HG02840 (cell line): ENCODE data around the gene EXOC8.
"Not testable (repeated sequence)": the region's sequence is repeated elsewhere in the genome, so short reads cannot be mapped to it uniquely, and the experiment has no call there.

Experiments
- ATAC-seq: cut with Tn5 transposase; IDR thresholded peaks from one replicate; pipeline ENCODE4 v1.9.1; 2021; ENCODE audit warnings: mild to moderate bottlenecking, moderate library complexity, moderate number of reproducible peaks; ENCODE audit not compliant: unreplicated experiment, low FRiP score

The EXOC8 gene

DNA sequence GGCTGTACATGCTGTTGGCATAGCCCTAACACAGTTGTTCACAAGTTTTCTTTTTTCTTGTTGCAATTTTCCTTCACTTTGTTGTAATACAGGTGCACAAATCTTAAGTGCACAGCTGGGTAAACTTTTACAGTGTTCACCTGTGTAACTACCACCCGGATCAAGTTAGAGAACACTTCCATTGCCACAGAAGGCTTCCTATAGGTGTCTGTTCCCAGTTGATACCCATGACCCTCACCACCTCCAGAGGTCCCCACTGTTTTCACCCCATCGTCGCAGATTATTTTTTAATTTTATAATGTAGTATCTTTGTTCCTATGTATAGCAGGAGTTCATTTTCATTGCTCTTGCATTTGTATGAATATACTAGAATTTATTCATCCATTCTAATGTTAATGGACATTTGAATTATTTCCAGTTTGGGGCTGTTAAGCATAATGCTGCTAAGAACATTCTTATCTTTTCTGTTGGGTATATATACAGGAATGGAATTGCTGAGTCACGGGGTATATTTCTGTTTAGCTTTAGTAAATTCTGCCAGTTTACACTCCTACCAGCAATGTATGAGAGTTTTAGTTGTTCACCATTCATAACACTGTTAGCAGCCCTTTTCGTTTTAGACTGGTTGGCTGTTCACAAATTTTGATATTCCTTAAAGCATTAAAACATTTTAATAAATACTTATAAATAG lies 16.8 kb upstream of the EXOC8 start:
- no peak for ATAC-seq

DNA sequence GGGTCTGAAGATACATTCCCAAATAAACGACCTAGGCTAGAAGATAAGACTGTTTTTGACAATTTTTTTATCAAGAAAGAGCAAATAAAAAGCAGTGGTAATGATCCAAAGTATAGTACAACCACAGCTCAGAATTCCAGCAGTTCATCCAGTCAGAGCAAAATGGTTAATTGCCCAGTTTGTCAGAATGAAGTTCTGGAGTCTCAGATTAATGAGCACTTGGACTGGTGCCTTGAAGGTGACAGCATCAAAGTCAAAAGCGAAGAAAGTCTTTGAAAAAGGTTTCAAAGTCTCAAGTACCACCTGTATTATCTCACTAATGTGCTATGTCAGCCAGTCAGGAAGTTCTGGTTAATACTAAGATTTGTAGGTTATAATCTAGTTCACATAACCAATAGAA lies 15.4 kb upstream of the EXOC8 start:
- no peak for ATAC-seq

DNA sequence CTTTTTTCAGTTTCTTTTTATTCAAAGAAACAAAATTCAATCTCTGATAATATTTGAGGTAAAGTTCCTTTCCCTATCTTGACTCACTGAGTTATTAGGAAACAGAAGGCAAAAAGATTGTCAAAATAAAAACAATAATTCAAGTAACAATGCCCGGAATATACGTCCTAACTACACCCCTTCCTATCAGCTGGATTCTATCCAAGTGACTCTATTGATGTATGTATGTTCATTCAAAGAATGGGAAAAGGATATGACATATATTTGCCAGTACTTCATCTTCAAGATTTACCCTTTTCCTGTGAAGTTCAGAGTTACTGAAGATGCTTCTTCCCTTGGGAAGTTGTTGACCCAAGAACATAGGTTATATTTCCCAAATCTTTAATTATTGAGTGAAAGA lies 14.2 kb upstream of the EXOC8 start:
- ATAC-seq, result no peak

DNA sequence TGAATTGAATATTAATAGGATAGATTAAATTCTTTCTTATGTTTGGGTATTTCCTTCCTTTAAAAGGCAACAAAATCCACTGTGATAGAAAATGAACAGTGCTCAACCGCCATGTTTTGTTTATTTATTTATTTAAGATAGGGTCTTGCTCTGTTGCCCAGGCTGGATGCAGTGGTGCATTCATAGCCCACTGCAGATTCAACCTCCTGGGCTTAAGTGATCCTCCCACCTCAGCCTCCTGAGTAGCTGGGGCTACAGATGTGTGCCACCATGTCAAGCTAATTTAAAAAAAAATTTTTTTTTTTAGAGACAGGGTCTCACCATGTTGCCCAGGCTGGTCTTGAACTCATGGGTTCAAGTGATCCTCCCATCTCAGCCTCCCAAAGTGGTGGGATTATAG lies 11.2 kb upstream of the EXOC8 start:
- not testable (repeated sequence) for ATAC-seq

- ATAC-seq, result no peak
Measured at GRCh38 chr1:231348442-231348841, 10.8 kb upstream of the EXOC8 start.

DNA sequence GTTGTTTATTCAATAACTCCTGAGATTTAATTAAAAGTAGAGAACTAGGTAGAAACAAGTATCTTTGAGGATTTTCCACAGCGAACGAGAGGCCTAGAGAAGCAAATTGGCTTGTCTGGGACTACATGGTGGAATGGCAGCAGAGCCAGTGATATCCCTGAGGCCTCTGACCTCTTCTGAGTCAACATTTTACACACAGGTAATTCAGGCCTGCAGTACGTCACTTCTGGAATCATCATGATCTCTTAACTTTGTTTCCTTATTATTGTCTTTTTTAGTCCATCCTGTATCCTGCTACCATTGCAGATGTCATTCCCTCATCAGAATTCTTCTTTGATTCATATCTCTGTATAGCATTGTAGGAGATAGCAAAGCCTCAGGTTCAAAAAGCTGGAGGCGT lies 10.3 kb upstream of the EXOC8 start:
- ATAC-seq, result no peak

- no peak for ATAC-seq
Measured at GRCh38 chr1:231340328-231341013, 2.8 kb upstream of the EXOC8 start.

DNA sequence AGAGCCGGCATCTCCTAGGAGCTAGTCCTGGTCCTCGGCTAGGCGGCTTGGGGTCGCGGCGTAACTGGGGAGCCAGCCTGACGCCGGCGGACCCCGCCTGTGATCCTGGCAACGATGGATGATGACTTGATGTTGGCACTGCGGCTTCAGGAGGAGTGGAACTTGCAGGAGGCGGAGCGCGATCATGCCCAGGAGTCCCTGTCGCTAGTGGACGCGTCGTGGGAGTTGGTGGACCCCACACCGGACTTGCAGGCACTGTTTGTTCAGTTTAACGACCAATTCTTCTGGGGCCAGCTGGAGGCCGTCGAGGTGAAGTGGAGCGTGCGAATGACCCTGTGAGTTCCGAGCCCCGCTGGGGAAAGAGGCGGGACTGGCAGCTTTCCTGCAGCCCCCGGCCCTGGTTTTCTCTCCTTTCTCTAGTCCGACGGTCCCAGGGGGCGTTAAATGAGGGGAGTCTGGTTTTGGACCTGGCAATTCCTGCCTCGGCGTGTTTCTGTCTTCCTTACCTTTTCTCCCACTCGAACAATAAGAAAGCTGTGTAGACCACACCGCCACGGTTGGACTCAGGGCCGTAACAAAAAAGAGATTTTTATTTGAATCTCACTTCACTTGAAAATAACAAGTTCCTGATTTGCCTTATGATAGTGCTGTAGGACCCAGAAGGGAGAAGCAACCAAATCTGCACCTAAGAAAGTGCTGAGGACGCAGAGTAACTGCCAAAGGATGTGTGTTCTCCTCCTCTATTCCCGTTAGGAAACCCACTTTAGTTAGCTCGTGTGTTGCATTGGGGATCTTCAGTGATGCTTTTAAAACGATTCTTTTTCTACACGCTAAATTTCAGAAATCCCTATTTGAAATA lies 847 bp upstream of the EXOC8 start, which contains the start of gene SPRTN:
Gene SPRTN, plus strand, starts transcription at position 24 of the 859 bp plus-strand sequence. Its CDS starts 91 bp downstream, at position 115.
- ATAC-seq, result no peak

GRCh38 chr1:231337043-231337471 lies 595 bp downstream of the EXOC8 start:
- peak; percentile 25 for ATAC-seq

GRCh38 chr1:231335663-231336602 lies 1.7 kb downstream of the EXOC8 start:
- no peak for ATAC-seq

DNA sequence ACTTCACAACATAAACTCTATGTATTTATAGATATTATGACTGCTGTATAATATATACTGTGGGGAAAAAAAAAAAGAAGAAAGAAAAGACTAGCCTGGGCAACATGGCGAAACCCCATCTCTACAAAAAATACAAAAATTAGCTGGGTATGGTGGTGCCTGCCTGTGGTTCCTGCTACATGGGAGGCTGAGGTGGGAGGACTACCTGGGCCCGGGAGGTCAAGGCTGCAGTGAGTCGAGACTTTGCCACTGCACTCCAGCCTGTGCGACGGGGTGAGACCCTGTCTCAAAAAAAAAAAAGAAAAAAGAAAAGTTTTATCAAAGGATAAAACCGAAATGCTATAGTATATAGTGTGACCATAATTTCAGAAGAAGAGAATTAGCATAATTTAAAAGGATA lies 2.7 kb downstream of the EXOC8 start:
- ATAC-seq, result no peak

DNA sequence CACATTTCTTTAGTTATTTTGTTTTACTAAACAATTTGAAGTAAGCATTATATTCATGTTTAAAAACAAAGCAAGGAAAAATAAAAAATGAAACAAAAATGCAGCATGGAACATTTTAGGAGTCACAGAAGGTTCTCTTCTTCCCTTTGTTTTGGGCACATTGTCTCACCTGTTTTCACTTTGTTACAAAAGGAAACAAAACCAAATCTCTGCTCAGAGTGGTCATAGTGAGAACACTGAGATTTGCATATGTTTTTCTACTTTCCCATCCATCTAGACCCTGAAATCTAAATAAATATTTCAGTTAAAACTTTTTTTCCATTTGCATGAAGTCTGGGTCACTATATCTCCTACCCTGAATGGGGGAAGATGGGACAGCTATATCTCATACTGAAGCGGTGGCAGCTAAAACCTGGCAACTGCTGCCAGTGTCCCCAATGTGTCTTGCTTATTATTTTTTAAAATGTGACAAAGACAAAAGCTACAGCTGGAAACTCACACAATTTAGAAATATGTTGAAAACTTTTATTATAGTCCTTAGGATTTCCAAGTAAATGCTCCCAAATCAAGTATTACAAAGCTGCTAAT lies 3.5 kb downstream of the EXOC8 start:
- ATAC-seq, result no peak

GRCh38 chr1:231332761-231333160 lies 4.9 kb downstream of the EXOC8 start:
- no peak for ATAC-seq

DNA sequence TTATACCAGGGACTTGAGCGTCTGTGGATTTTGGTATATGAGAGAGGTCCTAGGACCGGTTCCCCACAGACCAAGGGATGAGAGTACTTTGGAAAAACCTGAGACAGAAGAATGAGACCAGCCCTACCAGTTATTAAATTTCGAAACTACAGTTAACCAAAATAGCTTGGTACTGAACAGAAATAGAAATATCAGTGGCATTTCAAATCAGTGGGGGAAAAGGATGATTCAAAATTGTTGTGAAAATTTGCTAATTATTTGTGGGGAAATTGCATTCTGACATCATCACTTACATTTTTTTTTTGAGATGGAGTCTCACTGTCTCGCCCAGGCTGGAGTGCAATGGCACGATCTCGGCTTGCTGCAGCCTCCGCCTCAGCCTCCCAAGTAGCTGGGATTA lies 8.2 kb downstream of the EXOC8 start:
- no peak for ATAC-seq

- no peak for ATAC-seq
Measured at GRCh38 chr1:231327617-231328016, 10.0 kb downstream of the EXOC8 start.

DNA sequence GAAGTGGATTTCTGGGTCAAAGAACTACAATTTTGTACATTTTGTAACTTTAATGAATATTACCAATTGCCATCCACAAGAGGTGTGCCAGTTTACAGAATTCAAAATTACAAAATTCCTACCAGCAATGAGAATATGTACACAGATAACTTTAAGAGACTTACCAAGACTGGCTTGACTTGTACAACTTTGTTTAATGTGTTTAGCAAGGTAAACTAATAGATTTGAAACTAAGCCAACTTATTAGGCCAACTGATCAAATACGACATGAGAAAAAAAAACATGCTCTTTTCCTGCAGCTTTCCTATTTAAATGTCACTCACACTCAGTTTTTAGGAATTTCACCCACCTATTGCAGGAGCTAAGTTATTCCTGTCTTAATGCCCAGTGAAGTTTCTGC lies 11.4 kb downstream of the EXOC8 start:
- ATAC-seq, result no peak

DNA sequence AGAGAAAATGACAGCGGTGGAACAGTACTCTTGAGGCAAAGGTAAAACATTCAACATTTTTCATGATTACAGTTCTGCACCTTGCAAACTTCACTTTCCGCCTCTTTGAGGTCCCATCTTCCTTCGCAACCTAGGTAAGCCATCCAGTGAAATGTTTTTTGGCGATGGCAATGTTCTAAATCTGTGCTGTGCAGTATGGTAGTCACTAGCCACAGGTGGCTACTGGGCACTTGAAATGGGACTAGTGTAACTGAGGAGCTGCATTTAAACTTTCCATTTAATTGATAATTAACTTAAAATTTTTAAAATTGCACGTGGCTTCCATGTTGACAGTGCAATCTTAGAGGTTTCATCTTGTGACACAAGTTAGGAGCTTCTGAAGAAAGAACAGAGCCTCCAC lies 13.0 kb downstream of the EXOC8 start:
- ATAC-seq, result no peak

DNA sequence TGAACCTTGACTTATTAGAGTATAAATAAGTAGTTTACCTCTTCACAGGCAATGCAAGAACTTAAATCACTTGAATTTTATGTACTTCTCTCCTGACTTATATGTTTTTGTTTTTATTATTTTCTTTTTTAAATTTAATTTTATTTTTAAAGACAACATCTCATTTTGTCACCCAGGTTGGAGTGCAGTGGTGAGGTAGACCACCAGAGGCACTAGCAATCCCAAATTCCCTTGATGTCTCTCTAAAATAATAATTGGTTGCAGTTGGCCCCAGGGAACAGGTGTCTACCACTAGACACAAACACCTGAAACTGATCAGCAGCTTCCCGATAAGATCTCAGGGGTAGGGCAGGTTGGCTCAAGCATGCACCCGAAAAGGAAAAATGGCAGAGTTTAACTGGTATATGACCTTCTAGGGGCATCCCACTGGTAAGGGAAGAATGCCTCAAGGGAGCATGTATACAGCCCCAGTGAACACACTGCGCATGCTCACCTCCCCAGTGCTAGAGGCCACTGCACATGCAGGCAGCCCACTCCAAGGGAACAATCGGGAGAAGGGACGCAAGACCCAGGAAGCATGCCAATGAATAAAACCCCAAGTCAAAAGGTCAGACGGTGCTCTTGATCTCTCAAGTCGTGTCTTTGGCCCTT lies 14.6 kb downstream of the EXOC8 start:
- no peak for ATAC-seq

DNA sequence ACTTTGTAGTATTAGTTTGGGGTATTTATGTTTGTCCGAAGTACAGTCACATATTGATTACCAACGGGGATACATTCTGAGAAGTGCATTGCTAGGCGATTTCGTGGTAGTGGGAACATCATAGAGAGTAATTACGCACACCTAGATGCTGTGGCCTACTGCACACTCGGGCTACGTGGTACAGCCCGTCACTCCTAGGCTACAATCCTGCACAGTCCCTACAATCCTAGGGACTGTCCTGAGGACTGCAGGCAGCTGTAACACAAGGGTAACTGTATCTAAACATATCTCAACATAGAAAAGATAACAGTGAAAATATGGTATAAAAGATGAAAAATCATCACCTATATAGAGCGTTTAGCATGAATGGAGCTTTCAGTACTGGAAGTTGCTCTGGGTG lies 18.6 kb downstream of the EXOC8 start:
- ATAC-seq, result no peak
